ENCODE data around the gene PDZK1IP1. TPM values are rescaled to one million over a fixed set of nuclear protein-coding genes. Genes with fewer than 3 reads are reported as not detected.

PDZK1IP1 gene
- total and polyA plus RNA-seq, 2 of the 13 experiments (the other 11 are each of a cell fraction or from before 2014, with no cell fraction given) = 0.24 to 1.6 TPM

DNA sequence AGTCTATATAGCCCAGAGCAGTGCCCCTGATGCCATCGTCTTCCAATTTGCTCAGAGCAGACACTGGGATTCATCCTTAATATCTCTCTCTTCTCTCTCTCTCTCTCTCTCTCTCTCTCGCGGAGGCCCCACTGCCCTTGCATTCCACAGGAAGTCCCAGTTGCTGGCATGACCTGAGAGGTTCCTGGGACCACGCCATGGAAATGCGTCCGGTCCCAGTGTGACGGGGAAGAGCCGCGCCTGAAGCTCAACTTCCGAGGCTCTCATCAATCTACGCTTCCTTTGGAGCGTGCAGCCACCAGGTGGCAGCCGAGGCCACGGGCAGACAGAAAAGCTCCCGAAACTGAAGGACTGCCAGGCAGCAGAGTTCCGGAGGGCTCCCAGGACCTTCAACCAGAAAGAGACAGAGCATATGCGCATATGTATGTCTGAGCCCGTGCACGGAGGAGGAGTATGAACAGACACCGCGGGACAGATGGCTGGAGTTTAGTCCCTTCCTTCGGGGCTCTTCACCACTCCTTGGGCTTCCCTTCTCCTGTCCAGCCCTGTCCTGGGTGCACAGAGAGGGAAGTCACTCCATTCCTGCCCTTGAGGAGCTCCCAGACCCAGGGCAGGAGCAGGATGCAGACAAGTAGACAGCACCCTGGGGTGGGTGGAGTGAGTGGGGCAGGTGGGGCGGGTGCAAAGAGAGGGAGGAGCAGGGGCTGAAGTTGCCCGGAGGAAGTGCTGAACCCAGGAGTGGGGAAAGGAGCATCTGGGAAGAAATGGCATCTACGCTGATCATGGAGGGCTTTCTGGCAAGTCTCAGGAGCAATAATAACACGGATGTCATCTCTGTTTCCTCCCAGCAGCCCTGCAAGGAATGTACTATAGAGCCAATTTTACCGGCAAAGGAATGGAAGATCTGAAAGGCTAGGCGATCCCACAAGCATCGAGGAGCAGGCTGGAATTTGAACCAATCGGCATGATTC is 10.5 kb downstream of the PDZK1IP1 start (continued):
- TF ChIP-seq KIAA2018 (CRISPR knock-in tag; IDR thresholded peaks at IDR 0.05; ENCODE audit: borderline replicate concordance) (no peak), ZC3H13 (CRISPR knock-in tag; IDR thresholded peaks at IDR 0.05) (no peak), ZNF33B (CRISPR knock-in tag; IDR thresholded peaks at IDR 0.05) (no peak), ZNF263 (CRISPR knock-in tag; IDR thresholded peaks at IDR 0.05) (peak; percentile 44; the same call in 1 of the 2 replicates), SIX1 (CRISPR knock-in tag; IDR thresholded peaks at IDR 0.05; ENCODE audit: borderline replicate concordance) (no peak), ZNF446 (CRISPR knock-in tag; IDR thresholded peaks at IDR 0.05) (no peak), MAF1 (CRISPR knock-in tag; IDR thresholded peaks at IDR 0.05; ENCODE audit: borderline replicate concordance) (no peak), ZNF562 (CRISPR knock-in tag; IDR thresholded peaks at IDR 0.05; ENCODE audit: borderline replicate concordance) (no peak), ZNF280D (CRISPR knock-in tag; IDR thresholded peaks at IDR 0.05) (peak; percentile 80; the same call in 1 of the 2 replicates)
- TF ChIP-seq, protein P1, sequence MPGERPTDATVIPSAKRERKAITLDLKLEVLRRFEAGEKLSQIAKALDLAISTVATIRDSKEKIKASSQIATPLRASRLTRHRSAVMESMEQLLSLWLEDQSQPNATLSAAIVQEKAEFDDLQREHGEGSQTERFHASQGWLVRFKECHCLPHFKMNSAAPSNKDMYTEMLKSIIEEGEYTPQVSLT (CRISPR knock-in tag; IDR thresholded peaks at IDR 0.05; ENCODE audit: borderline replicate concordance, low read depth) = no peak

Data from HepG2 (cell line).